Keratinocyte (primary cell): ENCODE measurements around the gene POLA1. TPM values are rescaled to one million over a fixed set of nuclear protein-coding genes. Genes with fewer than 3 reads are reported as not detected.

ENCODE experiments used
- DNase-seq: peaks from one replicate; pipeline ENCODE4 v3.0.0-alpha.2; 2011; ENCODE audit warnings: low read depth, missing footprints, low spot score
- FAIRE-seq: peaks from 2 replicates; lab custom pipeline; 2011; peaks lifted over from hg19 to GRCh38; lab: Jason Lieb, UNC
- H2AFZ ChIP-seq: 2 replicates; pipeline ENCODE4 v1.6.0; 2012; ENCODE audit warnings: low read length, control low read depth, inconsistent platforms; ENCODE audit not compliant: control insufficient read depth
- H3K27ac ChIP-seq: 2 replicates; pipeline ENCODE4 v1.5.1; 2011; ENCODE audit warnings: low read length; ENCODE audit not compliant: control insufficient read depth, insufficient read depth
- H3K27me3 ChIP-seq: 3 replicates; pipeline ENCODE4 v1.6.0; 2011; ENCODE audit warnings: low read length; ENCODE audit not compliant: control insufficient read depth, insufficient read depth; ENCODE audit errors: extremely low read depth
- H3K36me3 ChIP-seq, 2 experiments: 2 replicates in 1 of 2; 3 replicates in 1 of 2; pipeline ENCODE4 v1.5.1; 2011; ENCODE audit warnings: low read length in 2 of 2, mild to moderate bottlenecking in 1 of 2; ENCODE audit not compliant: control insufficient read depth in 2 of 2, insufficient read depth in 2 of 2; ENCODE audit errors: extremely low read depth in 1 of 2
- H3K4me1 ChIP-seq: 3 replicates; pipeline ENCODE4 v1.5.1; 2011; ENCODE audit warnings: low read length; ENCODE audit not compliant: control insufficient read depth, insufficient read depth; ENCODE audit errors: extremely low read depth
- H3K4me2 ChIP-seq: 3 replicates; pipeline ENCODE4 v1.6.0; 2011; ENCODE audit warnings: low read depth, low read length; ENCODE audit not compliant: control insufficient read depth, insufficient read depth; ENCODE audit errors: extremely low read depth
- H3K4me3 ChIP-seq, 3 experiments: fragments of 200-600 bp in 1 of 3; sonication (generic) in 1 of 3; 2 replicates in 2 of 3; 3 replicates in 1 of 3; pipeline ENCODE4 v1.5.1; 2011 to 2016; ENCODE audit warnings: low read length in 3 of 3, mild to moderate bottlenecking in 3 of 3, control low read depth in 2 of 3, inconsistent platforms in 1 of 3, low read depth in 1 of 3, mixed read lengths in 1 of 3, mixed run types in 1 of 3, moderate library complexity in 1 of 3; ENCODE audit not compliant: control insufficient read depth in 2 of 3, insufficient read depth in 2 of 3; ENCODE audit errors: extremely low read depth in 1 of 3
- H3K79me2 ChIP-seq: 2 replicates; pipeline ENCODE4 v1.6.0; 2012; ENCODE audit warnings: low read length; ENCODE audit not compliant: control insufficient read depth, insufficient read depth
- H3K9ac ChIP-seq: 3 replicates; pipeline ENCODE4 v1.6.0; 2011; ENCODE audit warnings: low read length; ENCODE audit not compliant: control insufficient read depth, insufficient read depth; ENCODE audit errors: extremely low read depth
- H3K9me1 ChIP-seq: 3 replicates; pipeline ENCODE4 v1.6.0; 2011; ENCODE audit warnings: low read length; ENCODE audit not compliant: control insufficient read depth, insufficient read depth; ENCODE audit errors: extremely low read depth
- H3K9me3 ChIP-seq: 2 replicates; pipeline ENCODE4 v1.5.1; 2012; ENCODE audit warnings: low read depth, low read length; ENCODE audit not compliant: control insufficient read depth
- H4K20me1 ChIP-seq: 3 replicates; pipeline ENCODE4 v1.6.0; 2011; ENCODE audit warnings: low read length; ENCODE audit not compliant: control insufficient read depth, insufficient read depth; ENCODE audit errors: extremely low read depth
- EZH2 ChIP-seq: IDR thresholded peaks from one replicate; pipeline ENCODE4 v1.6.1; 2012; ENCODE audit warnings: inconsistent platforms, mild to moderate bottlenecking, low read length, moderate library complexity
- dilution Hi-C: fragments of 300-500 bp; cut with MboI; formaldehyde crosslinking; loops from one replicate; pipeline ENCODE4 v1.7.0; 2020; ENCODE audit warnings: low sequenced_read_pairs; ENCODE audit not compliant: extremely low pct_ligation_motif_present
- polyA plus RNA-seq, 5 experiments: library from polyadenylated mRNA; depleted of rRNA in 3 of 5; stranded (reverse) in 3 of 5; stranded (forward) in 1 of 5; unstranded in 1 of 5; fragments of >200 nt; gene quantifications; 1 replicate in 1 of 5; 2 replicates in 3 of 5; 3 replicates in 1 of 5; pipeline versions ENCODE4 v1.2.1 to v1.2.3, GENCODE V29; 2011 to 2012; ENCODE audit warnings: missing spikeins in 2 of 5, low read depth in 1 of 5, low replicate concordance in 1 of 5
- TF ChIP-seq, protein P1 (sequence below), 3 experiments: IDR thresholded peaks in 1 of 3; conservative IDR thresholded peaks in 1 of 3; optimal IDR thresholded peaks in 1 of 3; 2 replicates in 2 of 3; 3 replicates in 1 of 3; pipeline versions ENCODE3 to v1.5.1; 2011; ENCODE audit warnings: low read length in 3 of 3, mild to moderate bottlenecking in 3 of 3, moderate library complexity in 2 of 3, control low read depth in 1 of 3, inconsistent platforms in 1 of 3; ENCODE audit not compliant: insufficient read depth in 2 of 3; ENCODE audit errors: extremely low read depth in 1 of 3

POLA1 gene
- polyA plus RNA-seq, 1 donor (not counting 4 experiments of a cell fraction or from before 2014, with no cell fraction given) = 3.9 TPM

- Histone ChIP-seq H4K20me1 (no peaks in the 10 kb centered on the region), H3K4me2 (no peak overlapping the region), H3K9me1 (no peaks in the 10 kb centered on the region), H3K4me3 (no peak overlapping the region), H3K9me3 (no peaks in the 10 kb centered on the region), H3K4me1 (no peaks in the 10 kb centered on the region), H3K9ac (no peak overlapping the region), H3K27ac (no peak overlapping the region), H3K36me3 (no peaks in the 10 kb centered on the region), H3K27me3 (no peaks in the 10 kb centered on the region), H2AFZ (no peak overlapping the region), H3K79me2 (no peaks in the 10 kb centered on the region)
- TF ChIP-seq, protein P1, sequence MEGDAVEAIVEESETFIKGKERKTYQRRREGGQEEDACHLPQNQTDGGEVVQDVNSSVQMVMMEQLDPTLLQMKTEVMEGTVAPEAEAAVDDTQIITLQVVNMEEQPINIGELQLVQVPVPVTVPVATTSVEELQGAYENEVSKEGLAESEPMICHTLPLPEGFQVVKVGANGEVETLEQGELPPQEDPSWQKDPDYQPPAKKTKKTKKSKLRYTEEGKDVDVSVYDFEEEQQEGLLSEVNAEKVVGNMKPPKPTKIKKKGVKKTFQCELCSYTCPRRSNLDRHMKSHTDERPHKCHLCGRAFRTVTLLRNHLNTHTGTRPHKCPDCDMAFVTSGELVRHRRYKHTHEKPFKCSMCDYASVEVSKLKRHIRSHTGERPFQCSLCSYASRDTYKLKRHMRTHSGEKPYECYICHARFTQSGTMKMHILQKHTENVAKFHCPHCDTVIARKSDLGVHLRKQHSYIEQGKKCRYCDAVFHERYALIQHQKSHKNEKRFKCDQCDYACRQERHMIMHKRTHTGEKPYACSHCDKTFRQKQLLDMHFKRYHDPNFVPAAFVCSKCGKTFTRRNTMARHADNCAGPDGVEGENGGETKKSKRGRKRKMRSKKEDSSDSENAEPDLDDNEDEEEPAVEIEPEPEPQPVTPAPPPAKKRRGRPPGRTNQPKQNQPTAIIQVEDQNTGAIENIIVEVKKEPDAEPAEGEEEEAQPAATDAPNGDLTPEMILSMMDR (optimal IDR thresholded peaks at IDR 0.05 in 1 of 3, IDR thresholded peaks at IDR 0.05 in 1 of 3, conservative IDR thresholded peaks at IDR 0.05 in 1 of 3; ENCODE audit: extremely low read depth in 1 of 3, insufficient read depth in 2 of 3, low read length in 3 of 3) = no peak
- TF ChIP-seq EZH2 = no peak
- dilution Hi-C loops = no loop called here
- DNase-seq = no peak
- no peak for FAIRE-seq
These were observed 291.4 kb downstream of the POLA1 start for GRCh38 chrX:24985120-24985519.

- Histone ChIP-seq H3K4me2 (no peak overlapping the region), H3K4me3 (no peak overlapping the region), H3K9me1 (no peaks in the 10 kb centered on the region), H3K9ac (no peak overlapping the region), H3K4me1 (no peaks in the 10 kb centered on the region), H3K79me2 (no peaks in the 10 kb centered on the region), H3K27me3 (no peaks in the 10 kb centered on the region), H3K27ac (no peak overlapping the region), H3K9me3 (no peaks in the 10 kb centered on the region), H3K36me3 (no peaks in the 10 kb centered on the region), H2AFZ (no peak overlapping the region), H4K20me1 (no peaks in the 10 kb centered on the region)
- DNase-seq (no peak), FAIRE-seq (no peak)
- no peak for TF ChIP-seq EZH2
- TF ChIP-seq, protein P1 (optimal IDR thresholded peaks at IDR 0.05 in 1 of 3, IDR thresholded peaks at IDR 0.05 in 1 of 3, conservative IDR thresholded peaks at IDR 0.05 in 1 of 3; ENCODE audit: extremely low read depth in 1 of 3, insufficient read depth in 2 of 3, low read length in 3 of 3) = no peak
- dilution Hi-C loops = no loop called here
These were observed 294.0 kb downstream of the POLA1 start for GRCh38 chrX:24987731-24988130.
